B cell (primary cell): ENCODE data around the gene SPOCD1. TPM values are rescaled to one million over a fixed set of nuclear protein-coding genes. Genes with fewer than 3 reads are reported as not detected.

Experiments
- ATAC-seq: fragments of 200-7000 bp; cut with Tn5 transposase; one replicate; pipeline ENCODE4 v1.10.0; 2021; ENCODE audit warnings: low read depth, mild to moderate bottlenecking, moderate number of reproducible peaks, moderate library complexity
- CTCF ChIA-PET: fragments of 350-600 bp; sonication (Branson Sonifier 250); formaldehyde crosslinking; loops from one replicate; lab custom pipeline; 2021; ENCODE audit warnings: antibody characterized with exemption, inconsistent platforms; lab: Charles Lee
- POLR2A ChIA-PET: fragments of 350-600 bp; sonication (Branson Sonifier 250); formaldehyde crosslinking; loops from one replicate; lab custom pipeline; 2021; ENCODE audit warnings: antibody characterized with exemption; lab: Charles Lee
- DNase-seq: peaks from one replicate; pipeline ENCODE4 v3.0.0; 2013
- H2AFZ ChIP-seq: 2 replicates; pipeline ENCODE4 v1.6.1; 2012; ENCODE audit warnings: mild to moderate bottlenecking, low read depth, low read length; ENCODE audit not compliant: insufficient read depth, poor library complexity, severe bottlenecking
- H3K27ac ChIP-seq, 2 donors: 1 replicate in 1 of 2; 2 replicates in 1 of 2; pipeline ENCODE4 v1.5.1; 2012 to 2013; ENCODE audit warnings: low read length in 2 of 2, mild to moderate bottlenecking in 2 of 2, moderate library complexity in 1 of 2
- H3K27me3 ChIP-seq, 4 experiments: fragments of 200-600 bp in 1 of 4; sonication (generic) in 1 of 4; replicated peaks in 1 of 4; 1 replicate in 2 of 4; 2 replicates in 2 of 4; pipeline versions ENCODE4 v1.6.1 to v1.7.0; 2013 to 2016; ENCODE audit warnings: low read length in 3 of 4, mild to moderate bottlenecking in 2 of 4, mixed read lengths in 1 of 4, moderate library complexity in 1 of 4; ENCODE audit not compliant: insufficient read depth in 4 of 4, control insufficient read depth in 3 of 4; ENCODE audit errors: control extremely low read depth in 1 of 4
- H3K36me3 ChIP-seq, 2 experiments: replicated peaks in 1 of 2; 1 replicate in 1 of 2; 2 replicates in 1 of 2; pipeline versions ENCODE4 v1.6.1 to v1.7.1; 2013; ENCODE audit warnings: low read length in 1 of 2; ENCODE audit not compliant: insufficient read depth in 2 of 2, control insufficient read depth in 1 of 2; ENCODE audit errors: control extremely low read depth in 1 of 2, extremely low read depth in 1 of 2
- H3K4me1 ChIP-seq, 2 donors: fragments of 200-600 bp in 1 of 2; sonication (generic) in 1 of 2; 1 replicate in 1 of 2; 2 replicates in 1 of 2; pipeline versions ENCODE4 v1.5.1 to v1.6.1; 2013 to 2017; ENCODE audit warnings: low read length in 2 of 2; ENCODE audit not compliant: control insufficient read depth in 2 of 2, insufficient read depth in 2 of 2
- H3K4me2 ChIP-seq: replicated peaks from 2 replicates; pipeline ENCODE3; 2012; ENCODE audit warnings: mild to moderate bottlenecking, low read depth, low read length; ENCODE audit not compliant: poor library complexity, severe bottlenecking
- H3K4me3 ChIP-seq, 5 experiments: fragments of 200-600 bp in 1 of 5; sonication (generic) in 1 of 5; 1 replicate in 3 of 5; 2 replicates in 2 of 5; pipeline versions ENCODE4 v1.5.1 to v1.7.0; 2011 to 2016; ENCODE audit warnings: low read length in 4 of 5, mild to moderate bottlenecking in 4 of 5, low read depth in 2 of 5, control low read depth in 1 of 5, moderate library complexity in 1 of 5; ENCODE audit not compliant: insufficient read depth in 1 of 5; ENCODE audit errors: control extremely low read depth in 1 of 5, extremely low read depth in 1 of 5
- H3K79me2 ChIP-seq: fragments of 200-600 bp; sonication (generic); one replicate; pipeline ENCODE4 v1.6.0; 2016; ENCODE audit warnings: low read length; ENCODE audit not compliant: control insufficient read depth, insufficient read depth
- H3K9ac ChIP-seq: fragments of 200-600 bp; sonication (generic); 2 replicates; pipeline ENCODE4 v1.6.1; 2017; ENCODE audit warnings: mild to moderate bottlenecking, low read length, moderate library complexity
- H3K9me3 ChIP-seq, 3 donors: one replicate each; pipeline versions ENCODE4 v1.6.1 to v1.7.1; 2013; ENCODE audit warnings: low read length in 2 of 3; ENCODE audit not compliant: control insufficient read depth in 2 of 3, insufficient read depth in 1 of 3; ENCODE audit errors: control extremely low read depth in 1 of 3
- H4K20me1 ChIP-seq: 2 replicates; pipeline ENCODE4 v1.6.0; 2012; ENCODE audit warnings: mild to moderate bottlenecking, low read length; ENCODE audit not compliant: insufficient read depth, control insufficient read depth, poor library complexity, severe bottlenecking
- H3K27ac Mint-ChIP-seq: one replicate; pipeline ENCODE4 v1.8.0; 2021; ENCODE audit warnings: mixed read lengths
- H3K27me3 Mint-ChIP-seq: one replicate; pipeline ENCODE4 v1.8.0; 2021; ENCODE audit warnings: mixed read lengths
- H3K4me1 Mint-ChIP-seq: one replicate; pipeline ENCODE4 v1.8.0; 2021; ENCODE audit warnings: mixed read lengths
- H3K4me3 Mint-ChIP-seq: one replicate; pipeline ENCODE4 v1.8.0; 2021; ENCODE audit warnings: mixed read lengths
- H3K9me3 Mint-ChIP-seq: one replicate; pipeline ENCODE4 v1.8.0; 2022; ENCODE audit warnings: mixed read lengths; ENCODE audit not compliant: insufficient read depth
- CTCF ChIP-seq: fragments of 200-600 bp; IDR thresholded peaks from one replicate; pipeline ENCODE4 v1.8.0; 2022; ENCODE audit warnings: antibody characterized with exemption, mild to moderate bottlenecking
- EZH2 ChIP-seq: IDR thresholded peaks from 2 replicates; pipeline ENCODE4 v1.6.1; 2012; ENCODE audit warnings: borderline replicate concordance, low read depth, mild to moderate bottlenecking, moderate library complexity, low read length; ENCODE audit not compliant: insufficient read depth, poor library complexity, severe bottlenecking
- WGBS: methylation state at CpG from one replicate; pipeline ENCODE4 v1.1.5; 2013; ENCODE audit warnings: missing lambda C conversion rate; ENCODE audit not compliant: insufficient coverage; 5-methylcytosine and 5-hydroxymethylcytosine counted together
- intact Hi-C: fragments of 100-400 bp; cut with micrococcal nuclease; formaldehyde crosslinking; loops from one replicate; pipeline ENCODE4 v1.10.0; 2022
- polyA plus RNA-seq: library from polyadenylated mRNA; depleted of rRNA; stranded (reverse); fragments of >200 nt; gene quantifications from 2 replicates; pipeline ENCODE4 v1.2.3, GENCODE V29; 2012
- total RNA-seq, 2 donors: library from RNA; stranded (reverse); fragments of 120-200 nt in 1 of 2; gene quantifications; 1 replicate in 1 of 2; 2 replicates in 1 of 2; pipeline versions ENCODE4 v1.2.3 to v1.2.4, GENCODE V29; 2013 to 2022

The SPOCD1 gene
- total and polyA plus RNA-seq, 2 donors (not counting 1 experiment from before 2014, with no cell fraction given), result not detected

- TF ChIP-seq EZH2 (no peak), CTCF (no peak)
Observed at GRCh38 chr1:31843506-31843905, 27.7 kb upstream of the SPOCD1 start.

GRCh38 chr1:31839662-31840343 is 24.0 kb upstream of the SPOCD1 start:
- ChIA-PET POLR2A (no interaction called here), CTCF (no interaction called here)

More at GRCh38 chr1:31843506-31843905, 27.7 kb upstream of the SPOCD1 start:
- Histone ChIP-seq H3K27me3 (no peaks in the 10 kb centered on the region), H3K9me3 (no peaks in the 10 kb centered on the region), H3K4me1 (peaks cover 13 to 14% of the 10 kb centered on the region in 2 donors), H3K36me3 (no peaks in the 10 kb centered on the region), H3K27ac (no peak overlapping the region), H3K79me2 (no peaks in the 10 kb centered on the region), H4K20me1 (no peaks in the 10 kb centered on the region), H2AFZ (no peak overlapping the region), H3K4me3 (no peak overlapping the region), H3K4me2 (no peak overlapping the region), H3K9ac (no peak overlapping the region)
- DNase-seq, result no peak
- H3K9me3 Mint-ChIP-seq, result no peaks in the 10 kb centered on the region
- H3K4me3 Mint-ChIP-seq, result no peak overlapping the region
- H3K4me1 Mint-ChIP-seq, result peaks cover 16% of the 10 kb centered on the region
- ATAC-seq, result no peak
- WGBS, result 0% methylated on average over 1 of the region's 2 CpGs
- ChIA-PET POLR2A (no interaction called here), CTCF (no interaction called here)
- H3K27me3 Mint-ChIP-seq, result no peaks in the 10 kb centered on the region
- intact Hi-C loops, result no loop called here
- H3K27ac Mint-ChIP-seq, result no peak overlapping the region

More at GRCh38 chr1:31839662-31840343, 24.0 kb upstream of the SPOCD1 start:
- Histone ChIP-seq H3K9me3 (no peaks in the 10 kb centered on the region), H3K9ac (no peak overlapping the region), H3K4me2 (no peak overlapping the region), H4K20me1 (no peaks in the 10 kb centered on the region), H3K36me3 (no peaks in the 10 kb centered on the region), H3K79me2 (no peaks in the 10 kb centered on the region), H2AFZ (no peak overlapping the region), H3K27me3 (no peaks in the 10 kb centered on the region), H3K27ac (no peak overlapping the region), H3K4me3 (no peak overlapping the region), H3K4me1 (peaks cover 6 to 7% of the 10 kb centered on the region in 2 donors)
- DNase-seq, result no peak
- ATAC-seq, result no peak
- 100% methylated on average over 2 of the region's 6 CpGs for WGBS
- intact Hi-C loops, result no loop called here
- Mint-ChIP-seq H3K4me1 (peaks cover 4% of the 10 kb centered on the region), H3K27me3 (peaks cover 4% of the 10 kb centered on the region), H3K4me3 (no peak overlapping the region), H3K9me3 (no peaks in the 10 kb centered on the region), H3K27ac (no peak overlapping the region)
- no peak for TF ChIP-seq CTCF
- no peak for TF ChIP-seq EZH2
